K562 (cell line): ENCODE data around the gene LRRC25. TPM values are rescaled to one million over a fixed set of nuclear protein-coding genes. Genes with fewer than 3 reads are reported as not detected.

Experiments used
- ADNP ChIP-seq: fragments of 200-800 bp; sonication (Bioruptor generic); IDR thresholded peaks from 2 replicates; pipeline ENCODE4 v1.6.1; 2016; ENCODE audit warnings: missing genetic modification characterization, missing compliant biosample characterization
- BHLHE40 ChIP-seq: IDR thresholded peaks from 2 replicates; pipeline ENCODE4 v1.6.1; 2011; ENCODE audit warnings: low read length, improper control_type of control experiment
- ESRRA ChIP-seq: fragments of 450-650 bp; IDR thresholded peaks from 2 replicates; pipeline ENCODE4 v1.6.1; 2014; ENCODE audit warnings: low read depth, mild to moderate bottlenecking, moderate library complexity, borderline replicate concordance
- KDM1A ChIP-seq, 2 experiments: fragments of 450-650 bp; IDR thresholded peaks; 2 replicates each; pipeline ENCODE4 v1.6.1; 2016; ENCODE audit warnings: mild to moderate bottlenecking in 2 of 2
- SUPT5H ChIP-seq: fragments of 450-650 bp; IDR thresholded peaks from 2 replicates; pipeline ENCODE4 v1.6.1; 2016
- TOE1 ChIP-seq, 2 experiments: fragments of 450-650 bp in 1 of 2; sonication (generic) in 1 of 2; formaldehyde crosslinking in 1 of 2; IDR thresholded peaks; 2 replicates each; pipeline versions ENCODE4 v1.7.1 to v1.8.0; 2016 to 2022; ENCODE audit warnings: borderline replicate concordance in 2 of 2, mild to moderate bottlenecking in 2 of 2, antibody characterized with exemption in 1 of 2, inconsistent platforms in 1 of 2, low read depth in 1 of 2, missing genetic modification reagents in 1 of 2, moderate library complexity in 1 of 2
- ZNF121 ChIP-seq: sonication (generic); formaldehyde crosslinking; conservative IDR thresholded peaks from 2 replicates; pipeline ENCODE4 v1.8.0; 2022; ENCODE audit warnings: missing genetic modification reagents
- ZNF507 ChIP-seq: conservative IDR thresholded peaks from 2 replicates; pipeline ENCODE4 v1.6.1; 2017; ENCODE audit warnings: missing genetic modification characterization, missing compliant biosample characterization
- ZNF584 ChIP-seq: fragments of 200-800 bp; sonication (Bioruptor generic); IDR thresholded peaks from 2 replicates; pipeline ENCODE4 v1.6.1; 2016; ENCODE audit warnings: low read depth, mild to moderate bottlenecking, missing genetic modification characterization, missing compliant biosample characterization
- polyA plus RNA-seq, 8 experiments: library from polyadenylated mRNA; depleted of rRNA in 4 of 8; stranded (reverse) in 5 of 8; unstranded in 3 of 8; fragments of >200 nt; fragmentation: Nextera tagmentation in 2 of 8; fragmentation: Illumina TruSeq in 1 of 8; extraction: Ambion mirVana in 2 of 8; extraction: Trizol in 1 of 8; gene quantifications; 2 replicates each; pipeline versions ENCODE4 v1.2.1 to v1.2.3, GENCODE V29; 2011 to 2014; ENCODE audit warnings: inconsistent platforms in 1 of 8, missing spikeins in 1 of 8
- total RNA-seq, 7 experiments: library from RNA; depleted of rRNA in 6 of 7; stranded (reverse); fragments of >200 nt in 6 of 7; fragmentation: Illumina TruSeq in 2 of 7; extraction: Trizol in 2 of 7; gene quantifications; 2 replicates each; pipeline versions ENCODE4 v1.2.1 to v1.2.3, GENCODE V29; 2011 to 2021; ENCODE audit warnings: low replicate concordance in 1 of 7
- TF ChIP-seq, protein P1 (sequence below), 2 experiments: IDR thresholded peaks; 2 replicates each; pipeline ENCODE4 v1.6.1; 2011; ENCODE audit warnings: borderline replicate concordance in 1 of 2, control low read depth in 1 of 2, low read depth in 1 of 2, low read length in 1 of 2, mild to moderate bottlenecking in 1 of 2, mixed read lengths in 1 of 2, moderate library complexity in 1 of 2; ENCODE audit not compliant: insufficient read depth in 1 of 2, insufficient read length in 1 of 2, poor library complexity in 1 of 2, severe bottlenecking in 1 of 2; ENCODE audit errors: extremely low read depth in 1 of 2
- TF ChIP-seq, protein P2 (sequence below), 2 experiments: fragments of 450-650 bp; IDR thresholded peaks; 2 replicates each; pipeline ENCODE4 v1.6.1; 2016
- TF ChIP-seq, protein P3 (sequence below): sonication (generic); formaldehyde crosslinking; IDR thresholded peaks from 2 replicates; pipeline ENCODE4 v1.8.1; 2023; ENCODE audit warnings: mild to moderate bottlenecking, missing genetic modification reagents
- TF ChIP-seq, protein P4 (sequence below): fragments of 450-650 bp; IDR thresholded peaks from 2 replicates; pipeline ENCODE4 v1.6.1; 2016; ENCODE audit warnings: antibody characterized with exemption

Gene LRRC25
- total and polyA plus RNA-seq, 9 of the 15 experiments (the other 6 are each of a cell fraction or from before 2014, with no cell fraction given), result 0.07 to 0.36 (median 0.10) TPM; not detected in 3

DNA sequence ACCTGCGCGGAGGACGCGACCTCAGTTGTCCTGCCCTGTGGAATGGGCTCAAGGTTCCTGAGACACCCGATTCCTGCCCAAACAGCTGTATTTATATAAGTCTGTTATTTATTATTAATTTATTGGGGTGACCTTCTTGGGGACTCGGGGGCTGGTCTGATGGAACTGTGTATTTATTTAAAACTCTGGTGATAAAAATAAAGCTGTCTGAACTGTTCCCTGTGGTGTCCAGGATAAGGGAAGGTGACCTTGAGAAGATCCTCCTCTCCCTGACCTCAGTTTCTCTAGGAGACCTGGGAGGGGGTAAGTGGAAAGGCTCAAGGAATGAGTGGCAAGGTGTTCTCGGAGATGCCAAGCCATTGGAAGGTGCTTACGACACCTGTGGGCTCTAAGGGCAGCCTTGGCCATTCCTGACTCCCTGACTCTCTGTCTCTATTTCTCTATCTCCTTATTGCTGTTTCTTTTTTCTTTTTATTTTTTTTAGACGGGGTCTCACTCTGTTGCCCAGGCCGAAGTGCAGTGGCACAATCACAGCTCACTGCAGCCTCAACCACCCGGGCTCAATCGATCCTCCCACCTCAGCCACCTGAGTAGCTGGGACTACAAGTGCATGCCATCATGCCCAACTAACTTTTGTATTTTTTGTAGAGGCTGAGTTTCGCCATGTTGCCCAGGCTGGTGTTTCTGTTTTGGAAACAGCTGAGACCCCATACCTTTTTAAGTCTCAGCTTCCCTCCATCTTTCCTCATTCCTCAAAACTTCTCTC, 8.3 kb downstream of the LRRC25 start (continued):
- TF ChIP-seq KDM1A (IDR thresholded peaks at IDR 0.05) (peak; percentile 30 to 83; a peak in 3 of 4 replicates), ADNP (tag) (peak; percentile 66; the same call in 1 of the 2 replicates), SUPT5H (peak; percentile 20; the same call in 1 of the 2 replicates), BHLHE40 (no peak), ESRRA (peak; percentile 47), TOE1 (IDR thresholded peaks at IDR 0.05; ENCODE audit: borderline replicate concordance) (no peak), TOE1 (CRISPR knock-in tag; IDR thresholded peaks at IDR 0.05; ENCODE audit: borderline replicate concordance, low read depth) (no peak), ZNF507 (tag) (no peak), ZNF584 (CRISPR knock-in tag) (no peak; the same call in 1 of the 2 replicates), ZNF121 (CRISPR knock-in tag) (peak; percentile 64)
- TF ChIP-seq, protein P1, sequence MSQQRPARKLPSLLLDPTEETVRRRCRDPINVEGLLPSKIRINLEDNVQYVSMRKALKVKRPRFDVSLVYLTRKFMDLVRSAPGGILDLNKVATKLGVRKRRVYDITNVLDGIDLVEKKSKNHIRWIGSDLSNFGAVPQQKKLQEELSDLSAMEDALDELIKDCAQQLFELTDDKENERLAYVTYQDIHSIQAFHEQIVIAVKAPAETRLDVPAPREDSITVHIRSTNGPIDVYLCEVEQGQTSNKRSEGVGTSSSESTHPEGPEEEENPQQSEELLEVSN (IDR thresholded peaks at IDR 0.05; ENCODE audit: borderline replicate concordance in 1 of 2, extremely low read depth in 1 of 2, insufficient read depth in 1 of 2, insufficient read length in 1 of 2, low read depth in 1 of 2, low read length in 1 of 2, poor library complexity in 1 of 2, severe bottlenecking in 1 of 2), result no peak
- TF ChIP-seq, protein P2, sequence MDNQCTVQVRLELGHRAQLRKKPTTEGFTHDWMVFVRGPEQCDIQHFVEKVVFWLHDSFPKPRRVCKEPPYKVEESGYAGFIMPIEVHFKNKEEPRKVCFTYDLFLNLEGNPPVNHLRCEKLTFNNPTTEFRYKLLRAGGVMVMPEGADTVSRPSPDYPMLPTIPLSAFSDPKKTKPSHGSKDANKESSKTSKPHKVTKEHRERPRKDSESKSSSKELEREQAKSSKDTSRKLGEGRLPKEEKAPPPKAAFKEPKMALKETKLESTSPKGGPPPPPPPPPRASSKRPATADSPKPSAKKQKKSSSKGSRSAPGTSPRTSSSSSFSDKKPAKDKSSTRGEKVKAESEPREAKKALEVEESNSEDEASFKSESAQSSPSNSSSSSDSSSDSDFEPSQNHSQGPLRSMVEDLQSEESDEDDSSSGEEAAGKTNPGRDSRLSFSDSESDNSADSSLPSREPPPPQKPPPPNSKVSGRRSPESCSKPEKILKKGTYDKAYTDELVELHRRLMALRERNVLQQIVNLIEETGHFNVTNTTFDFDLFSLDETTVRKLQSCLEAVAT (IDR thresholded peaks at IDR 0.05), result 0 out of 4 replicates have a peak, but pooled peaks of 1 of the 2 experiments have one; percentile 18
- TF ChIP-seq, protein P3, sequence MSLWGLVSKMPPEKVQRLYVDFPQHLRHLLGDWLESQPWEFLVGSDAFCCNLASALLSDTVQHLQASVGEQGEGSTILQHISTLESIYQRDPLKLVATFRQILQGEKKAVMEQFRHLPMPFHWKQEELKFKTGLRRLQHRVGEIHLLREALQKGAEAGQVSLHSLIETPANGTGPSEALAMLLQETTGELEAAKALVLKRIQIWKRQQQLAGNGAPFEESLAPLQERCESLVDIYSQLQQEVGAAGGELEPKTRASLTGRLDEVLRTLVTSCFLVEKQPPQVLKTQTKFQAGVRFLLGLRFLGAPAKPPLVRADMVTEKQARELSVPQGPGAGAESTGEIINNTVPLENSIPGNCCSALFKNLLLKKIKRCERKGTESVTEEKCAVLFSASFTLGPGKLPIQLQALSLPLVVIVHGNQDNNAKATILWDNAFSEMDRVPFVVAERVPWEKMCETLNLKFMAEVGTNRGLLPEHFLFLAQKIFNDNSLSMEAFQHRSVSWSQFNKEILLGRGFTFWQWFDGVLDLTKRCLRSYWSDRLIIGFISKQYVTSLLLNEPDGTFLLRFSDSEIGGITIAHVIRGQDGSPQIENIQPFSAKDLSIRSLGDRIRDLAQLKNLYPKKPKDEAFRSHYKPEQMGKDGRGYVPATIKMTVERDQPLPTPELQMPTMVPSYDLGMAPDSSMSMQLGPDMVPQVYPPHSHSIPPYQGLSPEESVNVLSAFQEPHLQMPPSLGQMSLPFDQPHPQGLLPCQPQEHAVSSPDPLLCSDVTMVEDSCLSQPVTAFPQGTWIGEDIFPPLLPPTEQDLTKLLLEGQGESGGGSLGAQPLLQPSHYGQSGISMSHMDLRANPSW (CRISPR knock-in tag), result no peak
- TF ChIP-seq, protein P4, sequence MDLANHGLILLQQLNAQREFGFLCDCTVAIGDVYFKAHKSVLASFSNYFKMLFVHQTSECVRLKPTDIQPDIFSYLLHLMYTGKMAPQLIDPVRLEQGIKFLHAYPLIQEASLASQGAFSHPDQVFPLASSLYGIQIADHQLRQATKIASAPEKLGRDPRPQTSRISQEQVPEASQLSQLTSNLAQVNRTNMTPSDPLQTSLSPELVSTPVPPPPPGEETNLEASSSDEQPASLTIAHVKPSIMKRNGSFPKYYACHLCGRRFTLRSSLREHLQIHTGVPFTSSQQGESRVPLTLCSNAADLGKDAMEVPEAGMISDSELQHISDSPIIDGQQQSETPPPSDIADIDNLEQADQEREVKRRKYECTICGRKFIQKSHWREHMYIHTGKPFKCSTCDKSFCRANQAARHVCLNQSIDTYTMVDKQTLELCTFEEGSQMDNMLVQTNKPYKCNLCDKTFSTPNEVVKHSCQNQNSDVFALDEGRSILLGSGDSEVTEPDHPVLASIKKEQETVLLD, result no peak
